SKM-1 treated with dmso at 0.1 percent for 144 hours (cell line): Measurements from ENCODE around the gene CHTF8.
"Not testable (repeated sequence)": the region's sequence is repeated elsewhere in the genome, so short reads cannot be mapped to it uniquely, and the experiment has no call there.

Source experiments
- DNase-seq: peaks from one replicate; lab custom pipeline; 2025; ENCODE audit not compliant: unreplicated experiment; lab: John Stamatoyannopoulos, UW

CHTF8 gene

GRCh38 chr16:69139464-69139863, 7.1 kb upstream of the CHTF8 start:
- DNase-seq, result not testable (repeated sequence)

- DNase-seq, result no peak
These were observed 6.2 kb upstream of the CHTF8 start for GRCh38 chr16:69138608-69139007.

GRCh38 chr16:69133373-69133954, 1.1 kb upstream of the CHTF8 start:
- DNase-seq, result no peak

- DNase-seq, result peak; percentile 67
These were observed 457 bp downstream of the CHTF8 start for GRCh38 chr16:69131839-69132423.

- DNase-seq, result peak; percentile 68
These were observed 1.1 kb downstream of the CHTF8 start for GRCh38 chr16:69131167-69131838.

GRCh38 chr16:69130461-69130860, 1.9 kb downstream of the CHTF8 start:
- no peak for DNase-seq

GRCh38 chr16:69127966-69128510, 4.3 kb downstream of the CHTF8 start:
- DNase-seq, result no peak

- not testable (repeated sequence) for DNase-seq
These were observed 5.6 kb downstream of the CHTF8 start for GRCh38 chr16:69126801-69127200.

GRCh38 chr16:69126221-69126620, 6.2 kb downstream of the CHTF8 start:
- DNase-seq, result no peak

- DNase-seq, result not testable (repeated sequence)
These were observed 7.4 kb downstream of the CHTF8 start for GRCh38 chr16:69124961-69125360.

GRCh38 chr16:69124406-69124805, 8.0 kb downstream of the CHTF8 start:
- DNase-seq, result not testable (repeated sequence)

- DNase-seq, result peak; percentile 53
These were observed 8.5 kb downstream of the CHTF8 start for GRCh38 chr16:69123910-69124309.

GRCh38 chr16:69120096-69120664, 12.2 kb downstream of the CHTF8 start:
- no peak for DNase-seq

GRCh38 chr16:69119536-69119935, 12.9 kb downstream of the CHTF8 start:
- no peak for DNase-seq

GRCh38 chr16:69118994-69119393, 13.4 kb downstream of the CHTF8 start:
- DNase-seq, result no peak

- DNase-seq, result no peak
These were observed 13.9 kb downstream of the CHTF8 start for GRCh38 chr16:69118468-69118867.

- DNase-seq, result no peak
These were observed 15.5 kb downstream of the CHTF8 start for GRCh38 chr16:69116906-69117305.

- DNase-seq, result no peak
These were observed 16.0 kb downstream of the CHTF8 start for GRCh38 chr16:69116256-69116875.

GRCh38 chr16:69115837-69116236, 16.6 kb downstream of the CHTF8 start:
- no peak for DNase-seq

GRCh38 chr16:69115361-69115760, 17.0 kb downstream of the CHTF8 start:
- no peak for DNase-seq

GRCh38 chr16:69114976-69115355, 17.4 kb downstream of the CHTF8 start:
- DNase-seq, result no peak
